HepG2 (cell line): ENCODE measurements around the gene TPRG1L. TPM values are rescaled to one million over a fixed set of nuclear protein-coding genes. Genes with fewer than 3 reads are reported as not detected.
A peak's percentile ranks its signal among the peaks of the same experiment; 100 is the strongest.

ENCODE experiments used
- CCAR2 ChIP-seq: fragments of 200-400 bp; formaldehyde crosslinking; optimal IDR thresholded peaks from 2 replicates; pipeline ENCODE3; 2018; ENCODE audit warnings: low read depth, mild to moderate bottlenecking, low read length, moderate library complexity
- E2F2 ChIP-seq: sonication (generic); formaldehyde crosslinking; IDR thresholded peaks from 2 replicates; pipeline ENCODE4 v1.4.0; 2020; ENCODE audit warnings: missing genetic modification reagents, borderline replicate concordance
- FOXP1 ChIP-seq, 2 experiments: fragments of 450-650 bp in 1 of 2; IDR thresholded peaks; 2 replicates each; pipeline ENCODE4 v1.6.1; 2017 to 2018; ENCODE audit warnings: antibody characterized with exemption in 1 of 2
- HDAC2 ChIP-seq: sonication (generic); formaldehyde crosslinking; IDR thresholded peaks from 2 replicates; pipeline ENCODE4 v1.4.0; 2020; ENCODE audit warnings: missing genetic modification reagents
- HNF4A ChIP-seq: sonication (generic); formaldehyde crosslinking; IDR thresholded peaks from 2 replicates; pipeline ENCODE4 v1.4.0; 2020; ENCODE audit warnings: missing genetic modification reagents
- KDM5B ChIP-seq: sonication (generic); formaldehyde crosslinking; IDR thresholded peaks from 2 replicates; pipeline ENCODE4 v1.4.0; 2020; ENCODE audit warnings: missing genetic modification reagents, mild to moderate bottlenecking, borderline replicate concordance
- KMT2B ChIP-seq: IDR thresholded peaks from 2 replicates; pipeline ENCODE4 v1.6.1; 2016; ENCODE audit warnings: missing genetic modification reagents, missing compliant biosample characterization
- PITX1 ChIP-seq: sonication (generic); formaldehyde crosslinking; IDR thresholded peaks from 2 replicates; pipeline ENCODE4 v1.5.1; 2020; ENCODE audit warnings: mild to moderate bottlenecking, missing genetic modification reagents
- POGK ChIP-seq: sonication (generic); formaldehyde crosslinking; conservative IDR thresholded peaks from 2 replicates; pipeline ENCODE4 v1.8.0; 2022; ENCODE audit warnings: mild to moderate bottlenecking, moderate library complexity, missing genetic modification reagents
- RXRB ChIP-seq: IDR thresholded peaks from 2 replicates; pipeline ENCODE4 v1.6.1; 2016; ENCODE audit warnings: borderline replicate concordance, missing genetic modification reagents, missing compliant biosample characterization
- ZBTB42 ChIP-seq: sonication (generic); formaldehyde crosslinking; IDR thresholded peaks from 2 replicates; pipeline ENCODE4 v1.5.0; 2020; ENCODE audit warnings: mild to moderate bottlenecking, missing genetic modification reagents
- ZFP36L1 ChIP-seq: sonication (generic); formaldehyde crosslinking; IDR thresholded peaks from 2 replicates; pipeline ENCODE4 v1.8.0; 2022; ENCODE audit warnings: mild to moderate bottlenecking, missing genetic modification reagents, moderate library complexity
- ZNF687 ChIP-seq: sonication (generic); formaldehyde crosslinking; IDR thresholded peaks from 2 replicates; pipeline ENCODE4 v1.5.1; 2020; ENCODE audit warnings: mild to moderate bottlenecking, missing genetic modification reagents, moderate library complexity
- ZSCAN20 ChIP-seq: sonication (generic); formaldehyde crosslinking; IDR thresholded peaks from 2 replicates; pipeline ENCODE4 v1.4.0; 2020; ENCODE audit warnings: missing genetic modification reagents, mild to moderate bottlenecking, borderline replicate concordance
- polyA plus RNA-seq, 8 experiments: library from polyadenylated mRNA; depleted of rRNA in 3 of 8; stranded (reverse) in 7 of 8; unstranded in 1 of 8; fragments of >200 nt; fragmentation: Illumina TruSeq in 4 of 8; extraction: Trizol in 4 of 8; gene quantifications; 2 replicates each; pipeline versions ENCODE4 v1.2.1 to v1.2.3, GENCODE V29; 2011 to 2016; ENCODE audit warnings: low read depth in 4 of 8, missing spikeins in 1 of 8, mixed read lengths in 1 of 8; ENCODE audit not compliant: insufficient read depth in 1 of 8
- total RNA-seq, 5 experiments: library from RNA; depleted of rRNA; stranded (reverse); fragments of >200 nt; fragmentation: Illumina TruSeq; extraction: Trizol; gene quantifications; 2 replicates each; pipeline ENCODE4 v1.2.3, GENCODE V29; 2016; ENCODE audit warnings: low read depth in 1 of 5
- TF ChIP-seq, protein P1 (sequence below): IDR thresholded peaks from 2 replicates; pipeline ENCODE4 v1.6.1; 2016; ENCODE audit warnings: missing genetic modification reagents, missing compliant biosample characterization
- TF ChIP-seq, protein P2 (sequence below): conservative IDR thresholded peaks from 2 replicates; pipeline ENCODE4 v1.6.1; 2018; ENCODE audit warnings: missing genetic modification reagents
- TF ChIP-seq, protein P3 (sequence below): sonication (generic); formaldehyde crosslinking; IDR thresholded peaks from 2 replicates; pipeline ENCODE4 v1.8.0; 2023; ENCODE audit warnings: mild to moderate bottlenecking, missing genetic modification reagents

The TPRG1L gene
- total and polyA plus RNA-seq, 2 of the 13 experiments (the other 11 are each of a cell fraction or from before 2014, with no cell fraction given), result 21.3 to 37.4 TPM

- TF ChIP-seq HNF4A, result peak; percentile 38; the same call in 1 of the 2 replicates
- TF ChIP-seq FOXP1 (IDR thresholded peaks at IDR 0.05), result no peak
- peak; percentile 59 for TF ChIP-seq FOXP1 (CRISPR knock-in tag; IDR thresholded peaks at IDR 0.05)
- no peak for TF ChIP-seq CCAR2
- TF ChIP-seq, protein P1, sequence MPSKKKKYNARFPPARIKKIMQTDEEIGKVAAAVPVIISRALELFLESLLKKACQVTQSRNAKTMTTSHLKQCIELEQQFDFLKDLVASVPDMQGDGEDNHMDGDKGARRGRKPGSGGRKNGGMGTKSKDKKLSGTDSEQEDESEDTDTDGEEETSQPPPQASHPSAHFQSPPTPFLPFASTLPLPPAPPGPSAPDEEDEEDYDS (CRISPR knock-in tag), result peak; percentile 54; the same call in 1 of the 2 replicates
- TF ChIP-seq, protein P2, sequence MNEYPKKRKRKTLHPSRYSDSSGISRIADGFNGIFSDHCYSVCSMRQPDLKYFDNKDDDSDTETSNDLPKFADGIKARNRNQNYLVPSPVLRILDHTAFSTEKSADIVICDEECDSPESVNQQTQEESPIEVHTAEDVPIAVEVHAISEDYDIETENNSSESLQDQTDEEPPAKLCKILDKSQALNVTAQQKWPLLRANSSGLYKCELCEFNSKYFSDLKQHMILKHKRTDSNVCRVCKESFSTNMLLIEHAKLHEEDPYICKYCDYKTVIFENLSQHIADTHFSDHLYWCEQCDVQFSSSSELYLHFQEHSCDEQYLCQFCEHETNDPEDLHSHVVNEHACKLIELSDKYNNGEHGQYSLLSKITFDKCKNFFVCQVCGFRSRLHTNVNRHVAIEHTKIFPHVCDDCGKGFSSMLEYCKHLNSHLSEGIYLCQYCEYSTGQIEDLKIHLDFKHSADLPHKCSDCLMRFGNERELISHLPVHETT, result peak; percentile 72
- peak; percentile 44; the same call in 1 of the 2 replicates for TF ChIP-seq KMT2B
- peak; percentile 39; the same call in 1 of the 2 replicates for TF ChIP-seq KDM5B (CRISPR knock-in tag)
- TF ChIP-seq ZSCAN20 (CRISPR knock-in tag), result 0 out of 2 replicates have a peak, but pooled peaks have one; percentile 20
- 0 out of 2 replicates have a peak, but pooled peaks have one; percentile 49 for TF ChIP-seq ZFP36L1 (CRISPR knock-in tag)
- TF ChIP-seq ZBTB42, result no peak
- peak; percentile 73 for TF ChIP-seq ZNF687 (CRISPR knock-in tag)
- TF ChIP-seq PITX1, result peak; percentile 62; the same call in 1 of the 2 replicates
- TF ChIP-seq, protein P3, sequence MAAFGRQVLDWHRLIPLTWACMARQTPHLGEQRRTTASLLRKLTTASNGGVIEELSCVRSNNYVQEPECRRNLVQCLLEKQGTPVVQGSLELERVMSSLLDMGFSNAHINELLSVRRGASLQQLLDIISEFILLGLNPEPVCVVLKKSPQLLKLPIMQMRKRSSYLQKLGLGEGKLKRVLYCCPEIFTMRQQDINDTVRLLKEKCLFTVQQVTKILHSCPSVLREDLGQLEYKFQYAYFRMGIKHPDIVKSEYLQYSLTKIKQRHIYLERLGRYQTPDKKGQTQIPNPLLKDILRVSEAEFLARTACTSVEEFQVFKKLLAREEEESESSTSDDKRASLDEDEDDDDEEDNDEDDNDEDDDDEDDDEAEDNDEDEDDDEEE, result no peak
- peak; percentile 59; the same call in 1 of the 2 replicates for TF ChIP-seq HDAC2
- TF ChIP-seq E2F2 (CRISPR knock-in tag), result peak; percentile 63; the same call in 1 of the 2 replicates
- peak; percentile 27; the same call in 1 of the 2 replicates for TF ChIP-seq RXRB (CRISPR knock-in tag)
- peak; percentile 22; the same call in 1 of the 2 replicates for TF ChIP-seq POGK (CRISPR knock-in tag)
Observed at GRCh38 chr1:3624200-3625136, at the start of gene TPRG1L (continued).
